Omental fat pad (tissue), 4 donors: ENCODE measurements around the gene PLBD1. TPM values are rescaled to one million over a fixed set of nuclear protein-coding genes. Genes with fewer than 3 reads are reported as not detected.

Experiments
- ATAC-seq: fragments of 150-250 bp; one replicate; pipeline ENCODE4 v1.9.1; 2016; ENCODE audit warnings: mild to moderate bottlenecking, moderate library complexity; ENCODE audit not compliant: low FRiP score
- DNase-seq: peaks from one replicate; pipeline ENCODE4 v3.0.0-alpha.2; 2019; ENCODE audit warnings: low spot score
- CTCF ChIP-seq, 3 donors: fragments of 450-650 bp; IDR thresholded peaks; one replicate each; pipeline ENCODE4 v1.5.1; 2016 to 2017; ENCODE audit warnings: antibody characterized with exemption in 3 of 3, mild to moderate bottlenecking in 3 of 3, moderate library complexity in 2 of 3
- total RNA-seq, 4 donors: library from RNA; depleted of rRNA; stranded (reverse); fragments of >200 nt; gene quantifications; one replicate each; pipeline ENCODE4 v1.1.0, GENCODE V29; 2016

PLBD1 gene
- total RNA-seq, 4 donors from 2014 or later: 16.1 to 26.5 (median 19.8) TPM

- ATAC-seq: no peak
- DNase-seq: no peak
- no peak for TF ChIP-seq CTCF (IDR thresholded peaks at IDR 0.05)
Observed at GRCh38 chr12:14607568-14607967, 39.9 kb upstream of the PLBD1 start.

DNA sequence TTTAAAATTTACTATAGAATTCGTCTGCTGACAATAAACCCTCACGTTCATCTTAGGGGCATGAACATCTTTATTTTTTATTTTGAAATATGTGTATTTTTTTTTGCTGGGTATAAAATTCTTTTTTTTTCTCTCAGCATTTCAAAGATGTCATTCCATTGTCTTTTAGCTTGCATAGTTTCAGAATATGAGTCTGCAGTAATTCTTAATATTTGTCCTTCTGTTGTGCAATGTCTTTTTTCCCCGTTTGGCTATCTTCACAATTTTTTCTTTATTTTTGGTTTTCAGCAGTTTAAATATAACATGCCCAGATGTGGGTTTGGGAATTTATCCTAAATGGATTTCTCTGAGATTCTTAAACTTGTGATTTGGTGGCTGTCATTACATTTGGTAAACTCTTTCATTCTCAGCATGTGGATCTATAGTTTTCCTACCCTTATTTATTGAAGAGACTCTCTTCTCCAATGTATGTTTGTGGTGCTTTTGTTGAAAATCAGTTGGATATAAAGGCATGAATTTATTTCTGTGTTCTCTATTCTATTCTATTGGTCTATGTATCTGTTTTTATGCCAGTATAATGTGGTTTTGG lies 37.8 kb upstream of the PLBD1 start:
- ATAC-seq: no peak
- TF ChIP-seq CTCF (IDR thresholded peaks at IDR 0.05): no peak

GRCh38 chr12:14601692-14602478 lies 34.2 kb upstream of the PLBD1 start:
- ATAC-seq (no peak), DNase-seq (no peak)
- TF ChIP-seq CTCF (IDR thresholded peaks at IDR 0.05): no peak

More for the DNA sequence above, 37.8 kb upstream of the PLBD1 start:
- no peak for DNase-seq

DNA sequence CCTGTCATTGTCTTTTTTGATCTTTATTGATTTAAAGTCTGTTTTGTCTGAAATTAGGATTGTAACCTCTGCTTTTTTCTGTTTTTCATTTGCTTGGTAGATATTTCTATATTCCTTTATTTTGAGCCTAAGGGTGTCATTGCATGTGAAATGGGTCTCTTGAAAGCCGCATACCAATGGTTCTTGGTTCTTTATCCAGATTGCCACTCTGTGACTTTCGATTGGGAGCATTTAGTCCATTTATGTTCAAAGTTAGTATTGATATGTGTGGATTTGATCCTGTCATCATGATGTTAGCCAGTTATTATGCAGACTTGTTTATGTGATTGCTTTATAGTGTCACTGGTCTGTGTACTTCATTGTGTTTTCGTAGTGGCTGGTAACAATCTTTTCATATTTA lies 29.8 kb upstream of the PLBD1 start:
- DNase-seq (no peak), ATAC-seq (no peak)
- TF ChIP-seq CTCF (IDR thresholded peaks at IDR 0.05): no peak

DNA sequence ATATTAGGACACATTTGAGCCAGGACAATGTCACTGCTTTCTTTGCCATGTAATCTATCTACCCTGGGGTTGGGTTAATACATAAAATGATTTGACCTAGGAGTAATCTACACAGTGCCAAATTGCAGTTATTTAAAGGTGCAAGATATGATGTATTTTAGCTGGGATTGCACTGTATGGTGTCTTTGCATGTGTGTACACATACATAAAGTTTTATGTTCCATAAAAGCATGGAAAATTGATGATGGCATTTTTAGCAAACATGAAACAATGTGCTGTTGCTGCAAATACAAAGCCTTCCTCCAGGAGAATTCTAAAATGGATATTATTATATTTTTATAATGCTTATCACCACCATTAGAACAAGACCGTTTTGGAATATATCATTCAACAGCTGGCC lies 24.0 kb upstream of the PLBD1 start:
- DNase-seq (no peak), ATAC-seq (no peak)
- TF ChIP-seq CTCF (IDR thresholded peaks at IDR 0.05): no peak

DNA sequence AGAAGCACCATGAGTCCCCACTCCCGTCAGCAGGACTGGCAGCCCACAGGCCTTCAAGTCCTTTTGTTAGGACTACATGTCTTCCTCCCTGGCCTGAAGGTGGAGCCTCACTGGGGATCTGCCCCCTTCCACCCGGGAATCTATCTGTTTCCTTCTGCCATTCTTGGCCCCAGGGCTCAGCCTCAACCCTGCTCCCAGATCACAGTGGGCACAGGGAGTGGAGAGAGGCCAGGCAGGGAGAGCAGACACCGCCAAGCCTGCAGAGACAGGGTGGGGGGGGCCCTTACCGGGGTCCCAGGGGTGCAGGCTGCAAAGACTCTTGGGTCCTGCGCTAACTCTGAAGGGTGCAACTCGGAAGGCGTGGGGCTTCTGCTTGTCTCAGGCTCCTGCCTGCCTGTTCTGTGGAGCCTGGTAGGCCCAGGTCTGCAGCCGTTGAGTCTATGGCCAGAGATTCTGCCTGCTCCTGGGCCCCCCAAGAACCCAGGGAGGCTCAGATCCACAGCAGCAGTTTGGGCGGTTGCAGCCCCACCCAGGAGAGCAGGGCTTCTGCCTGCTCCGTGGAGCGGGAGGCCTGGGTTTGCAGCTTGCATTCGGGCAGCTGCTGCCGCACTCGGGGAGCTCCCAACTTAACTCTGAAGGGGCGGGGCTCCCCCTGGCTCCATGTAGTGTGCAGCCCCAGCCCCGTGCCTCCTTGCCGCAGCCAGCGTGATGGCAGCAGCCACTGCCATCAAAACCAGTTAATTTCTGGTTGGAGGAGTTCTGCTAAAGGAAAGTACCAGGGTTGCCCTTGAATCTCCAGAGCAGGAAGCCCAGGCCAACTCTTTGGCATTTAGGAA lies 21.7 kb upstream of the PLBD1 start:
- ATAC-seq (no peak), DNase-seq (no peak)
- TF ChIP-seq CTCF (IDR thresholded peaks at IDR 0.05): no peak
